ENCODE data around the gene DEFB124.

The DEFB124 gene

DNA sequence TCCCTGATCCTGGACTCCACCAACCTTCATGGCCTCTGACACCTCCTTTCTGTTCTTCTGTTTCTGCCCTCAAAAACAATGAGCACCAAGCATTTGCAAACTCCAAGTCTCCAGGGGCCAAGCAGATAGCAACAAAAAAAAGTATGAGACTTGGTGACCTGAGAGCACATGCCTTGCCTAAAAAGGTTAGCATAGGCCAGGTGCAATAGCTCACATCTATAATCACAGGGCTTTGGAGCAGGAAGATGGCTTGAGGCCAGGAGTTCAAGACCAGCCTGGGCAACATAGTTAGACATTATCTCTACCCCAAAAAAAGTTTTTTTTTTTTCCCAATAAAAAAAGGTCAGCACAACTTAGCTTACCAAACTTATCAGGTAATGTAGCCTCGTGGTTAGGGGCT is 25.6 kb upstream of the DEFB124 start:
- TF ChIP-seq POLR2A (IDR thresholded peaks at IDR 0.05; ENCODE audit: low read length): no peak
- no peak for TF ChIP-seq GATA1 (IDR thresholded peaks at IDR 0.05; ENCODE audit: low read depth, low read length)
- no peak for DNase-seq

DNA sequence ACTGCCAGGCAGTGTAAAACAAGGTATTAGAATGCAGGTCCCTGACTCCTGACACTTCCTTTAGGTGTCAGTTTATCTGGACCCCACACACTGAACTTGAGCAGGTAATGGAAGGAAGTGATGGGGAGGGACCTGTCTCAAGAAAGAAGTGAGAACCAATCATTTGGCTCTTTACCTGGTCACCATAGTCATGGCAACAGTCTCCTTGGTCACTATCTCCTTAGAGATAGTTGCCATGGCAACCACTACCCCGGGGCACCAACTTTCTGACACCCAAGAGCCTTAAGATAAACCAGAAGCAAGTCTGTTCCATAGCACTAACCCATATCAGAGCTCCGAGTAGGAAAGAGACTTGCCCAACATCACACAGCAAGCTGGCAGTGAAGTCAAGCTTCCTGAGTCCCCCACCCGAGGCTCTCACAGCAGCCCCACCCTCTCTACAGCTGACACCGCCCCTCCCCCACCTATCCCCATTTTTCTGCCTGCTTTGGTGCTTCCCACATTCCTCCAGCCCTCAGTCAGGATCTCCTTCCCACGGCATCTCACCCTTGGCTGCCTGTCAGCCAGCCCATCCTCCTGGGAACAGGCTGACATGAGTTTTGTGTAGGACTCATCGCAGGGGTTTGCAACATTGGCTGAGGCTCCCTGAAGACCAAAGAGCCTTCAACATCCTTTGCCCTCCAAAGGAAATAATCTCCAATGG is 23.1 kb upstream of the DEFB124 start:
- peak; percentile 40 to 42 for DNase-seq
- TF ChIP-seq POLR2A (IDR thresholded peaks at IDR 0.05; ENCODE audit: low read length) (no peak), GATA1 (IDR thresholded peaks at IDR 0.05; ENCODE audit: low read depth, low read length) (no peak)

GRCh38 chr20:31496761-31497295 is 21.9 kb upstream of the DEFB124 start:
- DNase-seq: no peak
- TF ChIP-seq POLR2A (IDR thresholded peaks at IDR 0.05; ENCODE audit: low read length) (no peak), GATA1 (IDR thresholded peaks at IDR 0.05; ENCODE audit: low read depth, low read length) (no peak)

DNA sequence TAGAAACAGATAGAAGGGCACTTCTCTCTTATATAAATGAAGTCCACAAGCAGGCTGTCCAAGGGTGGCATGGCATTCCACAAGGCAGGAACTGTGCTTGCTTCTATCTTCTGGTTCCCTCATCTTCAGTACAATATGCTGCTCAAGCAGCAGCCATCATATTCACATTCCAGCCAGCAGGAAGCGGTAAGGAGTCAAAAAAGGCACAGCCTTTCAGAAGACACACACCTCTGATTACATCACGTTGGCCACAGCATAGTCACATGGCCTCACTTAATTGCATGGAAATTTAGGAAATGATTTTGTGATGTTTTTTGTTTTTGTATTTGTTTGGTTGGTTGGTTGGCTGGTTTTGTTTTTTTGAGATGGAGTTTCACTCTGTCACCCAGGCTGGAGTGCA is 19.2 kb upstream of the DEFB124 start:
- TF ChIP-seq GATA1 (IDR thresholded peaks at IDR 0.05; ENCODE audit: low read depth, low read length) (no peak), POLR2A (IDR thresholded peaks at IDR 0.05; ENCODE audit: low read length) (no peak)
- DNase-seq: peak; percentile 22 to 33

- DNase-seq: no peak
- TF ChIP-seq POLR2A (IDR thresholded peaks at IDR 0.05; ENCODE audit: low read length): no peak
These were observed 15.8 kb upstream of the DEFB124 start for GRCh38 chr20:31490752-31491151.

DNA sequence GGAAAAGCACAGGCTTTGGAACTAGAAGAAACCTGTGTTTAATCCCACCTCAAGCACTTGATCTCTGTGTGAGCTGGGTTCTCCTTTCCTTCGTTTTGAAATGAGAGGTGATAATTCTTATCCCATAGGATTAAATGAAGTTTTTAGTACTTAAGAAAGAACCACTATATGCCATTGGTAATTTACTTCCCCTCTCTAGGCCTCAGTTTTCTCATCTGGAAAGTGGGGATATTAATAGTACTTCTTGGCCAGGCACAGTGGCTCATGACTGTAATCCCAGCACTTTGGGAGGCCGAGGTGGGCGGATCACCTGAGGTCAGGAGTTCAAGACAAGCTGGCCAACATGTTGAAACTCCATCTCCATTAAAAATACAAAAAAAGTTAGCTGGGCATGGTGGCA is 14.2 kb upstream of the DEFB124 start:
- TF ChIP-seq GATA1 (IDR thresholded peaks at IDR 0.05; ENCODE audit: low read depth, low read length): no peak
- TF ChIP-seq POLR2A (IDR thresholded peaks at IDR 0.05; ENCODE audit: low read length): no peak
- DNase-seq: no peak

GRCh38 chr20:31488115-31488514 is 13.2 kb upstream of the DEFB124 start:
- no peak for TF ChIP-seq POLR2A (IDR thresholded peaks at IDR 0.05; ENCODE audit: low read length)
- DNase-seq: no peak

DNA sequence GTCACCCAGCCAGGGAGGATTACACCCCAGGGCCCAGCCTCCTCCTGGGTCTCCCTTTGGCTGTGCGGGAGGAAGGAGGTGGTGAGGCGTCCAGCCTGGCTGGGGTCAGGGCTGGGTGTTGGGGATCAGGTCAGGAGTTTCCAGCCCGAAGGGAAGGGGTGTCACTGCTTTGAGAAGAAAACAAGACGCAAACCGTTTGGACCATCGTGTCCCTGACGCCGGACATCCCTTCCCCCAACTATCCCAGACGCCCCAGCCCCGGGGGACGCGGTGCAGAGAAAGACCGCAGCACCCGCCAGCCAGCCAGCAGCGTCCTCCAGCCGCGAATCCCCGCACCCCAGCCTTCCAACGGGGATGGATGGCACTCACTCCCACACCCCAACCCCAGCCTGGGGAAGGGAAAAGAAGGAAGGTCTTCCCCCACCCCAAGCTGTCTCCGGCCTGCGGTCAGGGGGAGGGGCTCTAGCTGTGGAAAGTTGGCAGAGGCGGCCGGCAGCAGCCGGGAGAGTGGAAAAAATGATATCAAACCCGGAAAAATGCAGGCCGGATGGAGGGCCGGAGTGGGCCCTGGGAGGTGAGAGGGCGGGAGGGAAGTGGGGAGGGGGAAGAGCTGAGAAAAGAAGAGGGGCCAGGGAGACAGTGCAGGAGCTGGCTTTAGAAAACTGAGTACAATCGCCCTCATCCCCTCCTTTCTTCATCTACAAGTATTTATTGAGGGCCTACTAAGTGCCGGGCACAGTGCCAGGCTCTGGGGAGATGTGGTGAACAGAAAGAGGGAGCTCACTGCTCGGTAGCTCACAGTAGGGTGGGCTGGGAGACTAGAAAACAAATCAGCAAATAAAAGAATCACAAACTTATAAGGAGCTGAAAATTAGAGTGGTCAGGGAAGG is 10.8 kb upstream of the DEFB124 start:
- DNase-seq: no peak
- TF ChIP-seq GATA1 (IDR thresholded peaks at IDR 0.05; ENCODE audit: low read depth, low read length) (no peak), POLR2A (IDR thresholded peaks at IDR 0.05; ENCODE audit: low read length) (no peak)

DNA sequence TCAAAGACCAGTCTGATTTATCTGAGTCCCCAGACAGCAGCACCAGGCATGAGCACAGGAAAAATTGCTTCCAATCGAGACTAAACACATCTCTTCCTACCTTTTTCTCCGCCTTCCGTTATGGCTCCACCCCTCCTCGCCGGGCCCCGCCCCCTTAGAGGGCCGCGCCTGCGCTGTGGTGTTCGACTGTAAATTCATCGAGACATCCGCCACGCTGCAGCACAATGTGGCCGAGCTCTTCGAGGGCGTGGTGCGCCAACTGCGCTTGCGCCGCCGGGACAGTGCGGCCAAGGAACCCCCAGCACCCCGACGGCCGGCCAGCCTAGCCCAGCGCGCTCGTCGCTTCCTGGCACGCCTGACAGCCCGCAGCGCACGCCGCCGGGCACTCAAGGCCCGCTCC is 9.1 kb upstream of the DEFB124 start:
- TF ChIP-seq GATA1 (IDR thresholded peaks at IDR 0.05; ENCODE audit: low read depth, low read length) (no peak), POLR2A (IDR thresholded peaks at IDR 0.05; ENCODE audit: low read length) (no peak)
- peak; percentile 59 to 62 for DNase-seq

DNA sequence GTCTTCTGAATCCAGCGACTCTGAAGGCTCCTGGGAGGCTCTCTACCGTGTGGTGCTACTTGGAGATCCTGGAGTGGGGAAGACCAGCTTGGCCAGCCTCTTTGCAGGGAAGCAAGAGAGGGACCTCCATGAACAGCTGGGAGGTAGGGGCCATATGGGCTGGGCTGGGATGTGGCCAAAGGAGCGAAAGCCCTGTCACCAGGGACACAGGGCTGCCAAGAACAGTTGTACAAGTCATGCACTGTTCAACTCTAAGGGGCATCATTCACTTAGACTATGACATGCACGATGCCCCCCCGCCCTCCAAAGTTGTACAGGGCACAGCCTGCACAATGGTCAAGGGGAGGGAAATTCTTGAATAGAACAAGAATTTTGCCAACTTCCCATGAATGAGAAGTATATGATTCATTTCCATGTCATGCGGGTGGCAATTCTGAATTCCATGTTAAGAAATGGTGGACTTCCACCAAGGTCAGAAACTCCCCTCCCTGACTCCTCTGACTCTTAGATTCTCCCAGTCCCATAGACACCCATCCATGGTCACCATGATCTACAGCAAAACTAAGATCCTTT is 1.8 kb upstream of the DEFB124 start:
- no peak for TF ChIP-seq GATA1 (IDR thresholded peaks at IDR 0.05; ENCODE audit: low read depth, low read length)
- TF ChIP-seq POLR2A (IDR thresholded peaks at IDR 0.05; ENCODE audit: low read length): no peak
- no peak for DNase-seq

DNA sequence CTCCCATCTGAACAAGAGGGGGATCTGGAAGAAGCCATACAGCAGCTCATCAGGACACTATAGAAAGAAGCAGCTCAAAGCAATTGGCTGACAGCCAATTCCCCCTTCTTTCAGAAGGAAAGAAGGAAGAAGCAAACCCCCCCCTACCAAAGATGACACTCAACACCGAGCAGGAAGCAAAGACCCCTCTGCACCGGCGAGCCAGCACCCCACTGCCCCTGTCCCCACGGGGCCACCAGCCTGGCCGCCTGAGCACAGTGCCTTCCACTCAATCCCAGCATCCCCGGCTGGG is 1.3 kb upstream of the DEFB124 start:
- DNase-seq: no peak
- TF ChIP-seq GATA1 (IDR thresholded peaks at IDR 0.05; ENCODE audit: low read depth, low read length) (no peak), POLR2A (IDR thresholded peaks at IDR 0.05; ENCODE audit: low read length) (no peak)

GRCh38 chr20:31475472-31476293 is 756 bp upstream of the DEFB124 start:
- no peak for DNase-seq
- TF ChIP-seq POLR2A (IDR thresholded peaks at IDR 0.05; ENCODE audit: low read length) (no peak), GATA1 (IDR thresholded peaks at IDR 0.05; ENCODE audit: low read depth, low read length) (no peak)

GRCh38 chr20:31474097-31474436 is 860 bp downstream of the DEFB124 start:
- TF ChIP-seq POLR2A (IDR thresholded peaks at IDR 0.05; ENCODE audit: low read length): no peak
- TF ChIP-seq GATA1 (IDR thresholded peaks at IDR 0.05; ENCODE audit: low read depth, low read length): no peak
- no peak for DNase-seq
